ENCODE measurements around the gene LHFPL3. TPM values are rescaled to one million over a fixed set of nuclear protein-coding genes. Genes with fewer than 3 reads are reported as not detected.

The LHFPL3 gene
- polyA plus RNA-seq, 1 donor from 2014 or later: 5.6 TPM

DNA sequence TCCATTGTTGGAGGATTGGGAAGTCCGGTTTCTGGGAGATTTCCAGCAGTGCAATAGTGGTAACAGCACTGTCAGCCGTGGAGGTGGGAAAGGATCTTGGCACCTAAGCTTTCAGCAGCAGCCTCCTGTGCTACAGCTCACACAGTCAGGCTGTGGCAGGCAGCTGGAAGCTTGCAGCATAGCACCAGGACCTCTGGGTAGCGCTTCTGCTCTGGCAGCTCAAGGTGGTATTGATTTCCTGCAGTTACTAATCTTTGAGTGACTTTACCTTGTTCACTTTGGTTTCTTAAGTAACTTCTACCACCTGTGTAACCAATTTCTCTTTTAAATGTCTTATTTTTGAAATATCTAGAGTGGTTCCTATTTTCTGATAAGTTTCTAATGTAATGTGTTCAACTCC lies 130.5 kb downstream of the LHFPL3 start:
- Histone ChIP-seq H3K4me2 (ENCODE audit: low read length) (no peak overlapping the region), H3K79me2 (replicated peaks; ENCODE audit: insufficient read depth, low read length) (no peaks in the 10 kb centered on the region), H3K36me3 (ENCODE audit: insufficient read depth, low read length) (no peaks in the 10 kb centered on the region), H3K9ac (ENCODE audit: low read length) (no peak overlapping the region), H4K20me1 (ENCODE audit: insufficient read depth) (no peaks in the 10 kb centered on the region), H3K27ac (ENCODE audit: low read length) (no peak overlapping the region), H3K9me2 (ENCODE audit: insufficient read depth, low read length) (no peaks in the 10 kb centered on the region), H2AFZ (ENCODE audit: low read depth, low read length) (no peak overlapping the region), H3K27me3 (ENCODE audit: insufficient read depth, low read depth, low read length) (no peaks in the 10 kb centered on the region), H3K4me3 (ENCODE audit: low read length) (no peak overlapping the region), H3K9me3 (ENCODE audit: low read length) (peaks cover 3% of the 10 kb centered on the region), H3F3A (ENCODE audit: insufficient read depth, low read length, poor library complexity, severe bottlenecking) (no peaks in the 10 kb centered on the region)
- TF ChIP-seq CTCF (IDR thresholded peaks at IDR 0.05; ENCODE audit: poor library complexity, severe bottlenecking) (no peak), RAD21 (conservative IDR thresholded peaks at IDR 0.05) (no peak), EZH2 (IDR thresholded peaks at IDR 0.05; ENCODE audit: borderline replicate concordance, insufficient read depth, low read length, poor library complexity, severe bottlenecking) (no peak), TAF1 (IDR thresholded peaks at IDR 0.05; ENCODE audit: low read depth) (no peak)
- TF ChIP-seq, protein P1, sequence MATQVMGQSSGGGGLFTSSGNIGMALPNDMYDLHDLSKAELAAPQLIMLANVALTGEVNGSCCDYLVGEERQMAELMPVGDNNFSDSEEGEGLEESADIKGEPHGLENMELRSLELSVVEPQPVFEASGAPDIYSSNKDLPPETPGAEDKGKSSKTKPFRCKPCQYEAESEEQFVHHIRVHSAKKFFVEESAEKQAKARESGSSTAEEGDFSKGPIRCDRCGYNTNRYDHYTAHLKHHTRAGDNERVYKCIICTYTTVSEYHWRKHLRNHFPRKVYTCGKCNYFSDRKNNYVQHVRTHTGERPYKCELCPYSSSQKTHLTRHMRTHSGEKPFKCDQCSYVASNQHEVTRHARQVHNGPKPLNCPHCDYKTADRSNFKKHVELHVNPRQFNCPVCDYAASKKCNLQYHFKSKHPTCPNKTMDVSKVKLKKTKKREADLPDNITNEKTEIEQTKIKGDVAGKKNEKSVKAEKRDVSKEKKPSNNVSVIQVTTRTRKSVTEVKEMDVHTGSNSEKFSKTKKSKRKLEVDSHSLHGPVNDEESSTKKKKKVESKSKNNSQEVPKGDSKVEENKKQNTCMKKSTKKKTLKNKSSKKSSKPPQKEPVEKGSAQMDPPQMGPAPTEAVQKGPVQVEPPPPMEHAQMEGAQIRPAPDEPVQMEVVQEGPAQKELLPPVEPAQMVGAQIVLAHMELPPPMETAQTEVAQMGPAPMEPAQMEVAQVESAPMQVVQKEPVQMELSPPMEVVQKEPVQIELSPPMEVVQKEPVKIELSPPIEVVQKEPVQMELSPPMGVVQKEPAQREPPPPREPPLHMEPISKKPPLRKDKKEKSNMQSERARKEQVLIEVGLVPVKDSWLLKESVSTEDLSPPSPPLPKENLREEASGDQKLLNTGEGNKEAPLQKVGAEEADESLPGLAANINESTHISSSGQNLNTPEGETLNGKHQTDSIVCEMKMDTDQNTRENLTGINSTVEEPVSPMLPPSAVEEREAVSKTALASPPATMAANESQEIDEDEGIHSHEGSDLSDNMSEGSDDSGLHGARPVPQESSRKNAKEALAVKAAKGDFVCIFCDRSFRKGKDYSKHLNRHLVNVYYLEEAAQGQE (IDR thresholded peaks at IDR 0.05; ENCODE audit: borderline replicate concordance): no peak

DNA sequence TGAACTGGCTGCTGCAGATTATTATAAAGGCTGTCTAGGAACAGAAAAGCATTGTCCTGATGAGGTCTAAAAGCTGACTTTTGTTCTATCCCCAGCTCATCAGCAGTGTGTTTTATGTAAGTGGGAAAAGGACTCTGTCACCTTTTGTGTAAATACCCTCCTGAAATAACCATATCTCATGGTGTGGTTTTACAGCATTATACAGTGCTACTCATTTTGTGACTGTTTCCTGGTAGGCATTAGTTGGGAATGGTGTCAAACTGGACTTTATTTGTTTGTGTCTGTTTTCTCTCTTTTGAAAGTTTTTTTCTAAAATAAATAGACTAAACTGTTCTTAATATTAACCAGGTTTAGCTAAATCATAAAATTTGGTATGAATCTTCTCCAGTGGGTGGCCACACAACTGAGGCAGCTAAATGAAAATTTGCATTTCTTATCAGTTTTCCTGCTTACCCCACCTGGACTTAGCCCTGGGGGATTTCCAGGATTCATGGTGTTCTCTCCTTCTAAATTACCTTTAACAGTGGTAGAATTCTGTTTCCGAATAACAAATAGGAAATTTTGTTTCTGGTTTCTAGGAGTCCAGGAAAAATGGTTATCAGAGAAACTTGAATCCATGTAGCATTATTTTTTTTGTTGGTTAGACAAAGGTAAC lies 140.9 kb downstream of the LHFPL3 start:
- H3K79me2 ChIP-seq (replicated peaks; ENCODE audit: insufficient read depth, low read length): no peaks in the 10 kb centered on the region
- H4K20me1 ChIP-seq (ENCODE audit: insufficient read depth): no peaks in the 10 kb centered on the region
- H3K4me2 ChIP-seq (ENCODE audit: low read length): no peak overlapping the region
- no peaks in the 10 kb centered on the region for H3K9me2 ChIP-seq (ENCODE audit: insufficient read depth, low read length)
- H3K27ac ChIP-seq (ENCODE audit: low read length): no peak overlapping the region
- H3K9ac ChIP-seq (ENCODE audit: low read length): no peak overlapping the region
- no peaks in the 10 kb centered on the region for H3F3A ChIP-seq (ENCODE audit: insufficient read depth, low read length, poor library complexity, severe bottlenecking)
- H2AFZ ChIP-seq (ENCODE audit: low read depth, low read length): no peak overlapping the region
- H3K36me3 ChIP-seq (ENCODE audit: insufficient read depth, low read length): no peaks in the 10 kb centered on the region
- TF ChIP-seq TAF1 (IDR thresholded peaks at IDR 0.05; ENCODE audit: low read depth) (no peak), SMC3 (conservative IDR thresholded peaks at IDR 0.05; ENCODE audit: poor library complexity) (no peak), EP300 (conservative IDR thresholded peaks at IDR 0.05; ENCODE audit: poor library complexity, severe bottlenecking) (no peak), MXI1 (conservative IDR thresholded peaks at IDR 0.05; ENCODE audit: poor library complexity, severe bottlenecking) (no peak), RAD21 (conservative IDR thresholded peaks at IDR 0.05) (no peak), CTCF (IDR thresholded peaks at IDR 0.05; ENCODE audit: poor library complexity, severe bottlenecking) (no peak), POLR2AphosphoS5 (IDR thresholded peaks at IDR 0.05) (no peak), EZH2 (IDR thresholded peaks at IDR 0.05; ENCODE audit: borderline replicate concordance, insufficient read depth, low read length, poor library complexity, severe bottlenecking) (no peak)
- TF ChIP-seq, protein P1 (IDR thresholded peaks at IDR 0.05; ENCODE audit: borderline replicate concordance): no peak
- no peaks in the 10 kb centered on the region for H3K27me3 ChIP-seq (ENCODE audit: insufficient read depth, low read depth, low read length)
- no peak overlapping the region for H3K4me3 ChIP-seq (ENCODE audit: low read length)
- peaks cover 4% of the 10 kb centered on the region for H3K9me3 ChIP-seq (ENCODE audit: low read length)
